Glutamatergic neuron (in vitro differentiated cells): Measurements from ENCODE around the gene VCAN. TPM values are rescaled to one million over a fixed set of nuclear protein-coding genes. Genes with fewer than 3 reads are reported as not detected.

Experiments
- DNase-seq: peaks from one replicate; pipeline ENCODE4 v3.0.0; 2022
- H3K27ac Mint-ChIP-seq: one replicate; pipeline ENCODE4 v1.8.0; 2020; ENCODE audit warnings: mild to moderate bottlenecking, mixed read lengths, inconsistent platforms; ENCODE audit not compliant: unreplicated experiment
- H3K27me3 Mint-ChIP-seq: one replicate; pipeline ENCODE4 v1.8.0; 2020; ENCODE audit warnings: mild to moderate bottlenecking, moderate library complexity, mixed read lengths, inconsistent platforms; ENCODE audit not compliant: unreplicated experiment
- H3K36me3 Mint-ChIP-seq: one replicate; pipeline ENCODE4 v1.8.0; 2020; ENCODE audit warnings: mild to moderate bottlenecking, mixed read lengths, inconsistent platforms; ENCODE audit not compliant: unreplicated experiment
- H3K4me1 Mint-ChIP-seq: one replicate; pipeline ENCODE4 v1.8.0; 2020; ENCODE audit warnings: mild to moderate bottlenecking, low read depth, mixed read lengths, inconsistent platforms; ENCODE audit not compliant: unreplicated experiment
- H3K4me3 Mint-ChIP-seq: one replicate; pipeline ENCODE4 v1.8.0; 2020; ENCODE audit warnings: mild to moderate bottlenecking, mixed read lengths, inconsistent platforms; ENCODE audit not compliant: unreplicated experiment
- H3K9me3 Mint-ChIP-seq: one replicate; pipeline ENCODE4 v1.8.0; 2020; ENCODE audit warnings: mild to moderate bottlenecking, moderate library complexity, mixed read lengths, inconsistent platforms; ENCODE audit not compliant: unreplicated experiment
- CTCF ChIP-seq: fragments of 200-600 bp; sonication (generic); IDR thresholded peaks from one replicate; pipeline ENCODE4 v1.5.0; 2021; ENCODE audit not compliant: partially characterized antibody, unreplicated experiment
- total RNA-seq: library from RNA; stranded (reverse); fragmentation: NEBNext Ultra II Directional; extraction: Animal tissue kit (Norgen Biotek cat#: 25700); gene quantifications from one replicate; pipeline ENCODE4 v1.2.1, GENCODE V29; 2021; ENCODE audit not compliant: unreplicated experiment

VCAN gene
- total RNA-seq, 1 donor from 2014 or later: 152 TPM

- Mint-ChIP-seq H3K27me3 (no peaks in the 10 kb centered on the region), H3K4me1 (no peaks in the 10 kb centered on the region), H3K36me3 (no peaks in the 10 kb centered on the region), H3K9me3 (no peaks in the 10 kb centered on the region), H3K27ac (no peak overlapping the region), H3K4me3 (no peak overlapping the region)
- DNase-seq: no peak
- TF ChIP-seq CTCF: no peak
Observed at GRCh38 chr5:83554133-83554532, 82.6 kb downstream of the VCAN start.

- Mint-ChIP-seq H3K27ac (no peak overlapping the region), H3K9me3 (no peaks in the 10 kb centered on the region), H3K4me3 (no peak overlapping the region), H3K36me3 (no peaks in the 10 kb centered on the region), H3K27me3 (no peaks in the 10 kb centered on the region), H3K4me1 (no peaks in the 10 kb centered on the region)
- no peak for TF ChIP-seq CTCF
- no peak for DNase-seq
Observed at GRCh38 chr5:83554686-83555085, 83.1 kb downstream of the VCAN start.

GRCh38 chr5:83555263-83555662 lies 83.7 kb downstream of the VCAN start:
- Mint-ChIP-seq H3K27me3 (no peaks in the 10 kb centered on the region), H3K4me1 (no peaks in the 10 kb centered on the region), H3K4me3 (no peak overlapping the region), H3K9me3 (no peaks in the 10 kb centered on the region), H3K27ac (no peak overlapping the region), H3K36me3 (no peaks in the 10 kb centered on the region)
- DNase-seq: no peak
- TF ChIP-seq CTCF: no peak

- no peaks in the 10 kb centered on the region for H3K4me1 Mint-ChIP-seq
- H3K36me3 Mint-ChIP-seq: no peaks in the 10 kb centered on the region
- DNase-seq: no peak
- no peaks in the 10 kb centered on the region for H3K9me3 Mint-ChIP-seq
- H3K4me3 Mint-ChIP-seq: no peak overlapping the region
- no peaks in the 10 kb centered on the region for H3K27me3 Mint-ChIP-seq
- H3K27ac Mint-ChIP-seq: no peak overlapping the region
- no peak for TF ChIP-seq CTCF
Observed at GRCh38 chr5:83556190-83556589, 84.6 kb downstream of the VCAN start.

- no peaks in the 10 kb centered on the region for H3K36me3 Mint-ChIP-seq
- DNase-seq: no peak
- no peaks in the 10 kb centered on the region for H3K27me3 Mint-ChIP-seq
- H3K4me3 Mint-ChIP-seq: no peak overlapping the region
- no peak overlapping the region for H3K27ac Mint-ChIP-seq
- TF ChIP-seq CTCF: no peak
- H3K4me1 Mint-ChIP-seq: peaks cover 4% of the 10 kb centered on the region
- H3K9me3 Mint-ChIP-seq: no peaks in the 10 kb centered on the region
Observed at GRCh38 chr5:83559118-83559785, 87.7 kb downstream of the VCAN start.
